ENCODE measurements around the gene RGCC.

DNA sequence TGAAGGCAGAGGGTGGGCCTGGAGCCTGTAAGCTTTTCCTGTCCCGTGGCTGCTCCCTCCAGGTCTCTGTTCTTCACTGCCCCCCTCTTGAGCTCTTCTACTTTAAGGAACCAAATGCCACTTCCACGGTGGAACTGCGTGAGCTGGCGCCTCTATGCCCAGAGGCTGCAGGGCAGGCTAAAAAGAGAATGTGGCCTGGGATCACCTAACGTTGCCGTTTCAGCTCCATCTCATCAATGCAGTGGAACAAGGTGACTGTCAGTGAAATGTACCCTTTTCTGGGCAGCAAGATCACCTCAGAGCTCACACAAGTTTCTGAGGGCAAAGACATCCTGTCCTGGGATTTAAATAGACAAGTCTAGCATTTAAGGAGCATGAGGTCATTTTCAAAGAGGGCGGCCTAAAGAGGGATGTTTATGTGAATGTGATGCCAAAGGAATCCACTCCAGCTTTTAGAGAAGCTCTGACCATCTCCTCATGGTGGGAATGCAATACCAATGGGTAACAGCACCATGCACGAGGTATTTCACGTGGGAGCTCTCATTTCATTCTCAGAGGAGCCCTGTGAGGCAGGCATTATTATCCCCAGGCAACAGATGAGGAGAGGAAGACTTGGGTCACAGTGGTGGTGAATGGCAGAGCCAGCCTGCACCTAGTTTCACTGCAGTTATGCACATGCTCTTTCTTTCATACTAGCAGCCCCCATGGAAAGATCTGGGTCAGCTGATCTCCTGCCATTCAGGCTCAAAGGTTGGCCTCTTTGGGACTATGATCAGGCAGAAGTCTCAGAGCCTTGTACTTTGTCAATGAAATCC is 39.3 kb downstream of the RGCC start:
- TF ChIP-seq, protein P1, sequence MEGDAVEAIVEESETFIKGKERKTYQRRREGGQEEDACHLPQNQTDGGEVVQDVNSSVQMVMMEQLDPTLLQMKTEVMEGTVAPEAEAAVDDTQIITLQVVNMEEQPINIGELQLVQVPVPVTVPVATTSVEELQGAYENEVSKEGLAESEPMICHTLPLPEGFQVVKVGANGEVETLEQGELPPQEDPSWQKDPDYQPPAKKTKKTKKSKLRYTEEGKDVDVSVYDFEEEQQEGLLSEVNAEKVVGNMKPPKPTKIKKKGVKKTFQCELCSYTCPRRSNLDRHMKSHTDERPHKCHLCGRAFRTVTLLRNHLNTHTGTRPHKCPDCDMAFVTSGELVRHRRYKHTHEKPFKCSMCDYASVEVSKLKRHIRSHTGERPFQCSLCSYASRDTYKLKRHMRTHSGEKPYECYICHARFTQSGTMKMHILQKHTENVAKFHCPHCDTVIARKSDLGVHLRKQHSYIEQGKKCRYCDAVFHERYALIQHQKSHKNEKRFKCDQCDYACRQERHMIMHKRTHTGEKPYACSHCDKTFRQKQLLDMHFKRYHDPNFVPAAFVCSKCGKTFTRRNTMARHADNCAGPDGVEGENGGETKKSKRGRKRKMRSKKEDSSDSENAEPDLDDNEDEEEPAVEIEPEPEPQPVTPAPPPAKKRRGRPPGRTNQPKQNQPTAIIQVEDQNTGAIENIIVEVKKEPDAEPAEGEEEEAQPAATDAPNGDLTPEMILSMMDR (IDR thresholded peaks at IDR 0.05), result no peak
- no peak for TF ChIP-seq POLR2A (IDR thresholded peaks at IDR 0.05)
